ENCODE measurements around the gene RSPH1.

- TF ChIP-seq POLR2A (IDR thresholded peaks at IDR 0.05), result no peak
- TF ChIP-seq, protein P1, sequence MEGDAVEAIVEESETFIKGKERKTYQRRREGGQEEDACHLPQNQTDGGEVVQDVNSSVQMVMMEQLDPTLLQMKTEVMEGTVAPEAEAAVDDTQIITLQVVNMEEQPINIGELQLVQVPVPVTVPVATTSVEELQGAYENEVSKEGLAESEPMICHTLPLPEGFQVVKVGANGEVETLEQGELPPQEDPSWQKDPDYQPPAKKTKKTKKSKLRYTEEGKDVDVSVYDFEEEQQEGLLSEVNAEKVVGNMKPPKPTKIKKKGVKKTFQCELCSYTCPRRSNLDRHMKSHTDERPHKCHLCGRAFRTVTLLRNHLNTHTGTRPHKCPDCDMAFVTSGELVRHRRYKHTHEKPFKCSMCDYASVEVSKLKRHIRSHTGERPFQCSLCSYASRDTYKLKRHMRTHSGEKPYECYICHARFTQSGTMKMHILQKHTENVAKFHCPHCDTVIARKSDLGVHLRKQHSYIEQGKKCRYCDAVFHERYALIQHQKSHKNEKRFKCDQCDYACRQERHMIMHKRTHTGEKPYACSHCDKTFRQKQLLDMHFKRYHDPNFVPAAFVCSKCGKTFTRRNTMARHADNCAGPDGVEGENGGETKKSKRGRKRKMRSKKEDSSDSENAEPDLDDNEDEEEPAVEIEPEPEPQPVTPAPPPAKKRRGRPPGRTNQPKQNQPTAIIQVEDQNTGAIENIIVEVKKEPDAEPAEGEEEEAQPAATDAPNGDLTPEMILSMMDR (IDR thresholded peaks at IDR 0.05), result no peak
These were observed 26.7 kb upstream of the RSPH1 start for GRCh38 chr21:42522771-42523170.
